ENCODE measurements around the gene AKIP1. TPM values are rescaled to one million over a fixed set of nuclear protein-coding genes. Genes with fewer than 3 reads are reported as not detected.

AKIP1 gene
- total and polyA plus RNA-seq, 9 of the 15 experiments (the other 6 are each of a cell fraction or from before 2014, with no cell fraction given): 9.0 to 52.6 (median 36.2) TPM

- TF ChIP-seq, protein P1, sequence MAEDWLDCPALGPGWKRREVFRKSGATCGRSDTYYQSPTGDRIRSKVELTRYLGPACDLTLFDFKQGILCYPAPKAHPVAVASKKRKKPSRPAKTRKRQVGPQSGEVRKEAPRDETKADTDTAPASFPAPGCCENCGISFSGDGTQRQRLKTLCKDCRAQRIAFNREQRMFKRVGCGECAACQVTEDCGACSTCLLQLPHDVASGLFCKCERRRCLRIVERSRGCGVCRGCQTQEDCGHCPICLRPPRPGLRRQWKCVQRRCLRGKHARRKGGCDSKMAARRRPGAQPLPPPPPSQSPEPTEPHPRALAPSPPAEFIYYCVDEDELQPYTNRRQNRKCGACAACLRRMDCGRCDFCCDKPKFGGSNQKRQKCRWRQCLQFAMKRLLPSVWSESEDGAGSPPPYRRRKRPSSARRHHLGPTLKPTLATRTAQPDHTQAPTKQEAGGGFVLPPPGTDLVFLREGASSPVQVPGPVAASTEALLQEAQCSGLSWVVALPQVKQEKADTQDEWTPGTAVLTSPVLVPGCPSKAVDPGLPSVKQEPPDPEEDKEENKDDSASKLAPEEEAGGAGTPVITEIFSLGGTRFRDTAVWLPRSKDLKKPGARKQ (CRISPR knock-in tag; IDR thresholded peaks at IDR 0.05): no peak
- TF ChIP-seq MCM3 (IDR thresholded peaks at IDR 0.05) (no peak), JUNB (CRISPR knock-in tag; conservative IDR thresholded peaks at IDR 0.05) (no peak), ASH1L (IDR thresholded peaks at IDR 0.05; ENCODE audit: borderline replicate concordance, low read depth, partially characterized antibody) (no peak), TSHZ1 (CRISPR knock-in tag; IDR thresholded peaks at IDR 0.05) (no peak), CBX2 (IDR thresholded peaks at IDR 0.05; ENCODE audit: insufficient read depth, low read length, poor library complexity, severe bottlenecking) (no peak), PTTG1 (tag; IDR thresholded peaks at IDR 0.05; ENCODE audit: low read depth) (no peak), HCFC1 (IDR thresholded peaks at IDR 0.05; ENCODE audit: low read depth, low read length) (no peak), HNRNPH1 (optimal IDR thresholded peaks at IDR 0.05; ENCODE audit: low read depth, low read length) (no peak), KAT8 (IDR thresholded peaks at IDR 0.05; ENCODE audit: low read depth) (no peak), STAT5B (CRISPR knock-in tag; IDR thresholded peaks at IDR 0.05) (no peak), EHMT2 (IDR thresholded peaks at IDR 0.05) (no peak), SRSF1 (IDR thresholded peaks at IDR 0.05; ENCODE audit: low read depth, low read length) (no peak), ZNF77 (CRISPR knock-in tag; IDR thresholded peaks at IDR 0.05) (no peak), FOXM1 (IDR thresholded peaks at IDR 0.05; ENCODE audit: low read depth) (peak; percentile 46; the same call in 1 of the 2 replicates), FOXM1 (CRISPR knock-in tag; IDR thresholded peaks at IDR 0.05; ENCODE audit: low read depth) (no peak), ZFP91 (CRISPR knock-in tag; IDR thresholded peaks at IDR 0.05) (no peak), ZNF695 (CRISPR knock-in tag; IDR thresholded peaks at IDR 0.05) (no peak), HDAC6 (IDR thresholded peaks at IDR 0.05; ENCODE audit: low read depth, low read length) (no peak), FOXJ2 (tag; IDR thresholded peaks at IDR 0.05) (no peak; the same call in 1 of the 2 replicates)
- TF ChIP-seq, protein P2, sequence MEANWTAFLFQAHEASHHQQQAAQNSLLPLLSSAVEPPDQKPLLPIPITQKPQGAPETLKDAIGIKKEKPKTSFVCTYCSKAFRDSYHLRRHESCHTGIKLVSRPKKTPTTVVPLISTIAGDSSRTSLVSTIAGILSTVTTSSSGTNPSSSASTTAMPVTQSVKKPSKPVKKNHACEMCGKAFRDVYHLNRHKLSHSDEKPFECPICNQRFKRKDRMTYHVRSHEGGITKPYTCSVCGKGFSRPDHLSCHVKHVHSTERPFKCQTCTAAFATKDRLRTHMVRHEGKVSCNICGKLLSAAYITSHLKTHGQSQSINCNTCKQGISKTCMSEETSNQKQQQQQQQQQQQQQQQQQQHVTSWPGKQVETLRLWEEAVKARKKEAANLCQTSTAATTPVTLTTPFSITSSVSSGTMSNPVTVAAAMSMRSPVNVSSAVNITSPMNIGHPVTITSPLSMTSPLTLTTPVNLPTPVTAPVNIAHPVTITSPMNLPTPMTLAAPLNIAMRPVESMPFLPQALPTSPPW (CRISPR knock-in tag; IDR thresholded peaks at IDR 0.05): no peak; the same call in 1 of the 2 replicates
Observed at GRCh38 chr11:8913961-8914660, 3.1 kb downstream of the AKIP1 start (continued).
